GM23338 (cell line): ENCODE results near the gene SPON2. TPM values are rescaled to one million over a fixed set of nuclear protein-coding genes. Genes with fewer than 3 reads are reported as not detected.

ENCODE experiments used
- ATAC-seq: fragments of 200-7000 bp; cut with Tn5 transposase; 3 replicates; pipeline ENCODE4 v1.9.1; 2020
- DNase-seq: peaks from one replicate; pipeline ENCODE4 v3.0.0-alpha.2; 2015; ENCODE audit warnings: low spot score
- H2AFZ ChIP-seq: fragments of 200-600 bp; sonication (generic); 2 replicates; pipeline ENCODE4 v1.8.0; 2016; ENCODE audit warnings: antibody characterized with exemption, mild to moderate bottlenecking, moderate library complexity
- H3F3A ChIP-seq: fragments of 200-600 bp; sonication (generic); replicated peaks from 2 replicates; pipeline ENCODE4 v1.8.0; 2017; ENCODE audit warnings: antibody characterized with exemption, mixed run types, low read depth
- H3K27ac ChIP-seq: fragments of 200-600 bp; sonication (generic); 2 replicates; pipeline ENCODE4 v1.6.1; 2016; ENCODE audit warnings: low read depth
- H3K27me3 ChIP-seq: fragments of 200-600 bp; sonication (generic); 2 replicates; pipeline ENCODE4 v1.8.0; 2016; ENCODE audit warnings: mild to moderate bottlenecking, mixed run types, moderate library complexity; ENCODE audit not compliant: insufficient read depth
- H3K36me3 ChIP-seq: fragments of 200-600 bp; sonication (generic); 2 replicates; pipeline ENCODE4 v1.8.0; 2016; ENCODE audit warnings: mild to moderate bottlenecking; ENCODE audit not compliant: insufficient read depth
- H3K4me1 ChIP-seq: fragments of 200-600 bp; sonication (generic); 2 replicates; pipeline ENCODE4 v1.8.0; 2016; ENCODE audit warnings: mild to moderate bottlenecking, moderate library complexity; ENCODE audit not compliant: insufficient read depth
- H3K4me2 ChIP-seq: fragments of 200-600 bp; sonication (generic); 2 replicates; pipeline ENCODE4 v1.7.1; 2017; ENCODE audit warnings: mixed run types
- H3K4me3 ChIP-seq: fragments of 200-600 bp; sonication (generic); 2 replicates; pipeline ENCODE4 v1.6.1; 2016; ENCODE audit warnings: mixed run types
- H3K79me2 ChIP-seq: fragments of 200-600 bp; sonication (generic); replicated peaks from 2 replicates; pipeline ENCODE4 v1.8.0; 2017; ENCODE audit warnings: mild to moderate bottlenecking; ENCODE audit not compliant: insufficient read depth
- H3K9me2 ChIP-seq: fragments of 200-600 bp; sonication (generic); 2 replicates; pipeline ENCODE4 v1.8.0; 2017; ENCODE audit not compliant: insufficient read depth
- H4K20me1 ChIP-seq: fragments of 200-600 bp; sonication (generic); replicated peaks from 2 replicates; pipeline ENCODE4 v1.8.0; 2017; ENCODE audit warnings: mild to moderate bottlenecking; ENCODE audit not compliant: insufficient read depth
- H3K27ac Mint-ChIP-seq: 2 replicates; pipeline ENCODE4 v1.8.0; 2020; ENCODE audit warnings: inconsistent platforms, mild to moderate bottlenecking, moderate library complexity, mixed read lengths
- H3K27me3 Mint-ChIP-seq: 3 replicates; pipeline ENCODE4 v1.8.0; 2022; ENCODE audit warnings: low read depth, mild to moderate bottlenecking, moderate library complexity, mixed read lengths, inconsistent platforms; ENCODE audit not compliant: insufficient read depth, poor library complexity
- H3K36me3 Mint-ChIP-seq: 3 replicates; pipeline ENCODE4 v1.8.0; 2021; ENCODE audit warnings: low read depth, mild to moderate bottlenecking, inconsistent platforms, moderate library complexity, mixed read lengths
- H3K4me1 Mint-ChIP-seq: 3 replicates; pipeline ENCODE4 v1.8.0; 2020; ENCODE audit warnings: mild to moderate bottlenecking, inconsistent platforms, mixed read lengths
- H3K4me3 Mint-ChIP-seq: 3 replicates; pipeline ENCODE4 v1.8.0; 2021; ENCODE audit warnings: moderate library complexity, mild to moderate bottlenecking, inconsistent platforms, mixed read lengths
- H3K9me3 Mint-ChIP-seq: 3 replicates; pipeline ENCODE4 v1.8.0; 2020; ENCODE audit warnings: moderate library complexity, mild to moderate bottlenecking, inconsistent platforms, mixed read lengths
- EZH2 ChIP-seq: fragments of 200-600 bp; sonication (generic); IDR thresholded peaks from one replicate; pipeline ENCODE4 v1.8.0; 2017; ENCODE audit warnings: antibody characterized with exemption, mild to moderate bottlenecking, low read depth; ENCODE audit not compliant: unreplicated experiment
- EZH2phosphoT487 ChIP-seq: fragments of 200-600 bp; sonication (generic); IDR thresholded peaks from one replicate; pipeline ENCODE4 v1.8.1; 2018; ENCODE audit warnings: antibody characterized with exemption; ENCODE audit not compliant: unreplicated experiment
- JUNB ChIP-seq: IDR thresholded peaks from one replicate; pipeline ENCODE4 v1.6.1; 2016; ENCODE audit warnings: antibody characterized with exemption; ENCODE audit not compliant: unreplicated experiment
- NANOG ChIP-seq: IDR thresholded peaks from 2 replicates; pipeline ENCODE4 v1.6.1; 2016; ENCODE audit warnings: antibody characterized with exemption, borderline replicate concordance
- STAT1 ChIP-seq: IDR thresholded peaks from one replicate; pipeline ENCODE4 v1.6.1; 2016; ENCODE audit warnings: antibody characterized with exemption; ENCODE audit not compliant: unreplicated experiment
- ZNF114 ChIP-seq: fragments of 250-450 bp; sonication (Bioruptor Pico); IDR thresholded peaks from 2 replicates; pipeline ENCODE4 v1.5.0; 2020; ENCODE audit warnings: mild to moderate bottlenecking, moderate library complexity
- ZNF331 ChIP-seq: fragments of 250-450 bp; sonication (Bioruptor Pico); IDR thresholded peaks from 2 replicates; pipeline ENCODE4 v1.5.0; 2020; ENCODE audit warnings: low read depth, mild to moderate bottlenecking, moderate library complexity
- polyA plus RNA-seq: library from polyadenylated mRNA; unstranded; fragments of >200 nt; fragmentation: Nextera tagmentation; extraction: Ambion mirVana; gene quantifications from 2 replicates; pipeline ENCODE4 v1.2.1, GENCODE V29; 2016
- total RNA-seq: library from RNA; depleted of rRNA; stranded (reverse); fragments of >200 nt; shearing (Covaris generic); gene quantifications from 2 replicates; pipeline ENCODE4 v1.2.3, GENCODE V29; 2014
- TF ChIP-seq, protein P1 (sequence below): IDR thresholded peaks from one replicate; pipeline ENCODE4 v1.6.1; 2018; ENCODE audit warnings: antibody characterized with exemption; ENCODE audit not compliant: unreplicated experiment
- TF ChIP-seq, protein P2 (sequence below), 2 experiments: fragments of 200-600 bp in 1 of 2; sonication (generic) in 1 of 2; conservative IDR thresholded peaks; 2 replicates each; pipeline versions ENCODE4 v1.5.1 to v1.6.1; 2016 to 2017; ENCODE audit warnings: antibody characterized with exemption in 2 of 2, low read depth in 2 of 2, mild to moderate bottlenecking in 2 of 2, moderate library complexity in 1 of 2
- TF ChIP-seq, protein P3 (sequence below): IDR thresholded peaks from 2 replicates; pipeline ENCODE4 v1.6.1; 2016; ENCODE audit warnings: antibody characterized with exemption
- TF ChIP-seq, protein P4 (sequence below): fragments of 250-450 bp; sonication (Bioruptor Pico); IDR thresholded peaks from 2 replicates; pipeline ENCODE4 v1.5.0; 2020; ENCODE audit warnings: mild to moderate bottlenecking, moderate library complexity

SPON2 gene
- total and polyA plus RNA-seq, 2 experiments from 2014 or later = 2.1 to 2.4 TPM

DNA sequence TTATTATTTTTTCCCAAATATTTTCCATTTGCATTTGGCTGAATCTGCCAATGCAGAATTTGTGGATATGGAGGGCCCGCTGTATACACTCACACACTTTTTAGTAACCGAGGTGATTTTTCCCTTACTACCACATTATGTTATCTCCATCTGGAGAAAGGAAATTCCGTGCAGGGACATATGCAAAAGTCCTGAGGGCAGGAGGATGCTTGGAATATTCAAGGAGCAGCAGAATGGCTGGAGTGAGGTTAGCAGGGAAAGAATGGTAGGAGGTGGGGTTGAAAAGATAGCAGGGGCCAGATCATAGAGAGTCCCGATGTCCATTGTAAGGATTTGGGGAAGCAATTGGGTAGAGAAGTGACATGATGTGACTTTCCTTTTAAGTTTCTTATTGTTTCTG, 47.6 kb downstream of the SPON2 start (continued):
- TF ChIP-seq, protein P1, sequence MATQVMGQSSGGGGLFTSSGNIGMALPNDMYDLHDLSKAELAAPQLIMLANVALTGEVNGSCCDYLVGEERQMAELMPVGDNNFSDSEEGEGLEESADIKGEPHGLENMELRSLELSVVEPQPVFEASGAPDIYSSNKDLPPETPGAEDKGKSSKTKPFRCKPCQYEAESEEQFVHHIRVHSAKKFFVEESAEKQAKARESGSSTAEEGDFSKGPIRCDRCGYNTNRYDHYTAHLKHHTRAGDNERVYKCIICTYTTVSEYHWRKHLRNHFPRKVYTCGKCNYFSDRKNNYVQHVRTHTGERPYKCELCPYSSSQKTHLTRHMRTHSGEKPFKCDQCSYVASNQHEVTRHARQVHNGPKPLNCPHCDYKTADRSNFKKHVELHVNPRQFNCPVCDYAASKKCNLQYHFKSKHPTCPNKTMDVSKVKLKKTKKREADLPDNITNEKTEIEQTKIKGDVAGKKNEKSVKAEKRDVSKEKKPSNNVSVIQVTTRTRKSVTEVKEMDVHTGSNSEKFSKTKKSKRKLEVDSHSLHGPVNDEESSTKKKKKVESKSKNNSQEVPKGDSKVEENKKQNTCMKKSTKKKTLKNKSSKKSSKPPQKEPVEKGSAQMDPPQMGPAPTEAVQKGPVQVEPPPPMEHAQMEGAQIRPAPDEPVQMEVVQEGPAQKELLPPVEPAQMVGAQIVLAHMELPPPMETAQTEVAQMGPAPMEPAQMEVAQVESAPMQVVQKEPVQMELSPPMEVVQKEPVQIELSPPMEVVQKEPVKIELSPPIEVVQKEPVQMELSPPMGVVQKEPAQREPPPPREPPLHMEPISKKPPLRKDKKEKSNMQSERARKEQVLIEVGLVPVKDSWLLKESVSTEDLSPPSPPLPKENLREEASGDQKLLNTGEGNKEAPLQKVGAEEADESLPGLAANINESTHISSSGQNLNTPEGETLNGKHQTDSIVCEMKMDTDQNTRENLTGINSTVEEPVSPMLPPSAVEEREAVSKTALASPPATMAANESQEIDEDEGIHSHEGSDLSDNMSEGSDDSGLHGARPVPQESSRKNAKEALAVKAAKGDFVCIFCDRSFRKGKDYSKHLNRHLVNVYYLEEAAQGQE = no peak
- TF ChIP-seq, protein P2, sequence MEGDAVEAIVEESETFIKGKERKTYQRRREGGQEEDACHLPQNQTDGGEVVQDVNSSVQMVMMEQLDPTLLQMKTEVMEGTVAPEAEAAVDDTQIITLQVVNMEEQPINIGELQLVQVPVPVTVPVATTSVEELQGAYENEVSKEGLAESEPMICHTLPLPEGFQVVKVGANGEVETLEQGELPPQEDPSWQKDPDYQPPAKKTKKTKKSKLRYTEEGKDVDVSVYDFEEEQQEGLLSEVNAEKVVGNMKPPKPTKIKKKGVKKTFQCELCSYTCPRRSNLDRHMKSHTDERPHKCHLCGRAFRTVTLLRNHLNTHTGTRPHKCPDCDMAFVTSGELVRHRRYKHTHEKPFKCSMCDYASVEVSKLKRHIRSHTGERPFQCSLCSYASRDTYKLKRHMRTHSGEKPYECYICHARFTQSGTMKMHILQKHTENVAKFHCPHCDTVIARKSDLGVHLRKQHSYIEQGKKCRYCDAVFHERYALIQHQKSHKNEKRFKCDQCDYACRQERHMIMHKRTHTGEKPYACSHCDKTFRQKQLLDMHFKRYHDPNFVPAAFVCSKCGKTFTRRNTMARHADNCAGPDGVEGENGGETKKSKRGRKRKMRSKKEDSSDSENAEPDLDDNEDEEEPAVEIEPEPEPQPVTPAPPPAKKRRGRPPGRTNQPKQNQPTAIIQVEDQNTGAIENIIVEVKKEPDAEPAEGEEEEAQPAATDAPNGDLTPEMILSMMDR (conservative IDR thresholded peaks at IDR 0.05; ENCODE audit: low read depth in 2 of 2) = no peak
- TF ChIP-seq ZNF331 (no peak), EZH2phosphoT487 (no peak), ZNF114 (CRISPR knock-in tag) (no peak)
- TF ChIP-seq, protein P3, sequence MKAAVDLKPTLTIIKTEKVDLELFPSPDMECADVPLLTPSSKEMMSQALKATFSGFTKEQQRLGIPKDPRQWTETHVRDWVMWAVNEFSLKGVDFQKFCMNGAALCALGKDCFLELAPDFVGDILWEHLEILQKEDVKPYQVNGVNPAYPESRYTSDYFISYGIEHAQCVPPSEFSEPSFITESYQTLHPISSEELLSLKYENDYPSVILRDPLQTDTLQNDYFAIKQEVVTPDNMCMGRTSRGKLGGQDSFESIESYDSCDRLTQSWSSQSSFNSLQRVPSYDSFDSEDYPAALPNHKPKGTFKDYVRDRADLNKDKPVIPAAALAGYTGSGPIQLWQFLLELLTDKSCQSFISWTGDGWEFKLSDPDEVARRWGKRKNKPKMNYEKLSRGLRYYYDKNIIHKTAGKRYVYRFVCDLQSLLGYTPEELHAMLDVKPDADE = no peak

DNA sequence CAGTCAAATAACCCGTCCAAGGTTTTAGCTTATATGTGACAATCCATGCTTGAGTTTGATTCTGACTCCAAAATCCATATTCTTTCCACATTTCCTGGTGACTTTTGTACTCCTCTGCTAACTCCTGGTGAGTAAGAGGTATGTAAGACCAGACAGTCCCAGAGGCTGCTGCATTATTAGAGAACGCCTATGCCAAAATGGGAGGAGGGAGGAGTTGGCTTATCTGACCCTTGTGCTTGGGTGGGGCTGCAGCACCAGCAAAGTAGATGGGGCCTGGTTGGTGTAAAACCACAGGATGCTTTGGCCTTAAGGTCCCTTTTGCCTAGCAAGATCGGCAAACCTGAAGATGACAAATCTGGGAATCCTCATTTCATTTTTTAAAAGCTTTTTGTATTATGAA, 49.9 kb downstream of the SPON2 start:
- H3K9me2 ChIP-seq = no peaks in the 10 kb centered on the region
- no peak overlapping the region for H3K4me3 ChIP-seq
- H4K20me1 ChIP-seq = no peaks in the 10 kb centered on the region; the same call in 1 of the 2 replicates
- H3K27me3 ChIP-seq = peaks cover 3% of the 10 kb centered on the region; the same call in 1 of the 2 replicates
- H3K36me3 Mint-ChIP-seq = no peaks in the 10 kb centered on the region
- no peak overlapping the region for H2AFZ ChIP-seq
- H3F3A ChIP-seq = no peaks in the 10 kb centered on the region
- no peaks in the 10 kb centered on the region for H3K4me1 ChIP-seq
- ATAC-seq (no peak), DNase-seq (no peak)
- H3K4me1 Mint-ChIP-seq = no peaks in the 10 kb centered on the region
- H3K4me2 ChIP-seq = no peak overlapping the region
- H3K4me3 Mint-ChIP-seq = no peak overlapping the region
- H3K27ac ChIP-seq = no peak overlapping the region
- H3K9me3 Mint-ChIP-seq = no peaks in the 10 kb centered on the region
- no peaks in the 10 kb centered on the region; the same call in 1 of the 2 replicates for H3K79me2 ChIP-seq
- peaks cover 4% of the 10 kb centered on the region for H3K27me3 Mint-ChIP-seq
- H3K36me3 ChIP-seq = no peaks in the 10 kb centered on the region
- no peak overlapping the region for H3K27ac Mint-ChIP-seq
- TF ChIP-seq, protein P3 = no peak
- TF ChIP-seq ZNF331 (no peak), JUNB (no peak), EZH2 (no peak), NANOG (no peak), ZNF114 (CRISPR knock-in tag) (no peak), EZH2phosphoT487 (no peak), STAT1 (no peak)
- TF ChIP-seq, protein P4, sequence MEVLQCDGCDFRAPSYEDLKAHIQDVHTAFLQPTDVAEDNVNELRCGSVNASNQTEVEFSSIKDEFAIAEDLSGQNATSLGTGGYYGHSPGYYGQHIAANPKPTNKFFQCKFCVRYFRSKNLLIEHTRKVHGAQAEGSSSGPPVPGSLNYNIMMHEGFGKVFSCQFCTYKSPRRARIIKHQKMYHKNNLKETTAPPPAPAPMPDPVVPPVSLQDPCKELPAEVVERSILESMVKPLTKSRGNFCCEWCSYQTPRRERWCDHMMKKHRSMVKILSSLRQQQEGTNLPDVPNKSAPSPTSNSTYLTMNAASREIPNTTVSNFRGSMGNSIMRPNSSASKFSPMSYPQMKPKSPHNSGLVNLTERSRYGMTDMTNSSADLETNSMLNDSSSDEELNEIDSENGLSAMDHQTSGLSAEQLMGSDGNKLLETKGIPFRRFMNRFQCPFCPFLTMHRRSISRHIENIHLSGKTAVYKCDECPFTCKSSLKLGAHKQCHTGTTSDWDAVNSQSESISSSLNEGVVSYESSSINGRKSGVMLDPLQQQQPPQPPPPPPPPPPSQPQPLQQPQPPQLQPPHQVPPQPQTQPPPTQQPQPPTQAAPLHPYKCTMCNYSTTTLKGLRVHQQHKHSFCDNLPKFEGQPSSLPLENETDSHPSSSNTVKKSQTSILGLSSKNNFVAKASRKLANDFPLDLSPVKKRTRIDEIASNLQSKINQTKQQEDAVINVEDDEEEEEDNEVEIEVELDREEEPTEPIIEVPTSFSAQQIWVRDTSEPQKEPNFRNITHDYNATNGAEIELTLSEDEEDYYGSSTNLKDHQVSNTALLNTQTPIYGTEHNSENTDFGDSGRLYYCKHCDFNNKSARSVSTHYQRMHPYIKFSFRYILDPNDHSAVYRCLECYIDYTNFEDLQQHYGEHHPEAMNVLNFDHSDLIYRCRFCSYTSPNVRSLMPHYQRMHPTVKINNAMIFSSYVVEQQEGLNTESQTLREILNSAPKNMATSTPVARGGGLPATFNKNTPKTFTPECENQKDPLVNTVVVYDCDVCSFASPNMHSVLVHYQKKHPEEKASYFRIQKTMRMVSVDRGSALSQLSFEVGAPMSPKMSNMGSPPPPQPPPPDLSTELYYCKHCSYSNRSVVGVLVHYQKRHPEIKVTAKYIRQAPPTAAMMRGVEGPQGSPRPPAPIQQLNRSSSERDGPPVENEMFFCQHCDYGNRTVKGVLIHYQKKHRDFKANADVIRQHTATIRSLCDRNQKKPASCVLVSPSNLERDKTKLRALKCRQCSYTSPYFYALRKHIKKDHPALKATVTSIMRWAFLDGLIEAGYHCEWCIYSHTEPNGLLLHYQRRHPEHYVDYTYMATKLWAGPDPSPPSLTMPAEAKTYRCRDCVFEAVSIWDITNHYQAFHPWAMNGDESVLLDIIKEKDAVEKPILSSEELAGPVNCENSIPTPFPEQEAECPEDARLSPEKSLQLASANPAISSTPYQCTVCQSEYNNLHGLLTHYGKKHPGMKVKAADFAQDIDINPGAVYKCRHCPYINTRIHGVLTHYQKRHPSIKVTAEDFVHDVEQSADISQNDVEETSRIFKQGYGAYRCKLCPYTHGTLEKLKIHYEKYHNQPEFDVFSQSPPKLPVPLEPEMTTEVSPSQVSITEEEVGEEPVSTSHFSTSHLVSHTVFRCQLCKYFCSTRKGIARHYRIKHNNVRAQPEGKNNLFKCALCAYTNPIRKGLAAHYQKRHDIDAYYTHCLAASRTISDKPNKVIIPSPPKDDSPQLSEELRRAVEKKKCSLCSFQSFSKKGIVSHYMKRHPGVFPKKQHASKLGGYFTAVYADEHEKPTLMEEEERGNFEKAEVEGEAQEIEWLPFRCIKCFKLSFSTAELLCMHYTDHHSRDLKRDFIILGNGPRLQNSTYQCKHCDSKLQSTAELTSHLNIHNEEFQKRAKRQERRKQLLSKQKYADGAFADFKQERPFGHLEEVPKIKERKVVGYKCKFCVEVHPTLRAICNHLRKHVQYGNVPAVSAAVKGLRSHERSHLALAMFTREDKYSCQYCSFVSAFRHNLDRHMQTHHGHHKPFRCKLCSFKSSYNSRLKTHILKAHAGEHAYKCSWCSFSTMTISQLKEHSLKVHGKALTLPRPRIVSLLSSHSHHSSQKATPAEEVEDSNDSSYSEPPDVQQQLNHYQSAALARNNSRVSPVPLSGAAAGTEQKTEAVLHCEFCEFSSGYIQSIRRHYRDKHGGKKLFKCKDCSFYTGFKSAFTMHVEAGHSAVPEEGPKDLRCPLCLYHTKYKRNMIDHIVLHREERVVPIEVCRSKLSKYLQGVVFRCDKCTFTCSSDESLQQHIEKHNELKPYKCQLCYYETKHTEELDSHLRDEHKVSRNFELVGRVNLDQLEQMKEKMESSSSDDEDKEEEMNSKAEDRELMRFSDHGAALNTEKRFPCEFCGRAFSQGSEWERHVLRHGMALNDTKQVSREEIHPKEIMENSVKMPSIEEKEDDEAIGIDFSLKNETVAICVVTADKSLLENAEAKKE = no peak
